PFSK-1 (cell line): ENCODE measurements around the gene PROM2.

ENCODE experiments used
- FOXP2 ChIP-seq: optimal IDR thresholded peaks from 2 replicates; pipeline ENCODE3; 2011; ENCODE audit warnings: borderline replicate concordance, control low read depth, inconsistent platforms; ENCODE audit not compliant: insufficient read depth; ENCODE audit errors: extremely low read length, extremely low read depth
- POLR2AphosphoS5 ChIP-seq: IDR thresholded peaks from 2 replicates; pipeline ENCODE4 v1.6.1; 2012; ENCODE audit warnings: low read depth, mild to moderate bottlenecking, control low read depth, low read length, moderate library complexity
- REST ChIP-seq, 2 experiments: IDR thresholded peaks; 2 replicates each; pipeline versions ENCODE4 v1.6.1 to v1.8.0; 2011 to 2012; ENCODE audit warnings: low read depth in 2 of 2, low read length in 2 of 2, control low read depth in 1 of 2, inconsistent platforms in 1 of 2, mild to moderate bottlenecking in 1 of 2, moderate library complexity in 1 of 2; ENCODE audit not compliant: insufficient read depth in 1 of 2
- SIN3A ChIP-seq: IDR thresholded peaks from 2 replicates; pipeline ENCODE4 v1.6.1; 2012; ENCODE audit warnings: mild to moderate bottlenecking, low read length, moderate library complexity, borderline replicate concordance; ENCODE audit not compliant: insufficient read depth
- TAF1 ChIP-seq: IDR thresholded peaks from 2 replicates; pipeline ENCODE4 v1.6.1; 2012; ENCODE audit warnings: low read length, control low read depth, borderline replicate concordance; ENCODE audit not compliant: insufficient read depth

Gene PROM2

GRCh38 chr2:95310651-95311050, 36.4 kb downstream of the PROM2 start:
- TF ChIP-seq REST (IDR thresholded peaks at IDR 0.05; ENCODE audit: insufficient read depth in 1 of 2, low read depth in 2 of 2, low read length in 2 of 2) (no peak), POLR2AphosphoS5 (no peak), TAF1 (no peak), SIN3A (no peak), FOXP2 (no peak)

GRCh38 chr2:95311815-95312542, 37.7 kb downstream of the PROM2 start:
- TF ChIP-seq SIN3A: no peak
- TF ChIP-seq POLR2AphosphoS5: no peak
- no peak for TF ChIP-seq FOXP2

- TF ChIP-seq REST (IDR thresholded peaks at IDR 0.05; ENCODE audit: insufficient read depth in 1 of 2, low read depth in 2 of 2, low read length in 2 of 2) (no peak), TAF1 (no peak), SIN3A (no peak), POLR2AphosphoS5 (no peak), FOXP2 (no peak)
These were observed 38.4 kb downstream of the PROM2 start for GRCh38 chr2:95312543-95313201.

GRCh38 chr2:95313296-95314131, 39.3 kb downstream of the PROM2 start:
- TF ChIP-seq REST (IDR thresholded peaks at IDR 0.05; ENCODE audit: insufficient read depth in 1 of 2, low read depth in 2 of 2, low read length in 2 of 2): no peak
- TF ChIP-seq SIN3A: no peak
- TF ChIP-seq TAF1: no peak
- no peak for TF ChIP-seq POLR2AphosphoS5
- no peak for TF ChIP-seq FOXP2

GRCh38 chr2:95314598-95314963, 40.3 kb downstream of the PROM2 start:
- TF ChIP-seq FOXP2: no peak
- TF ChIP-seq SIN3A: no peak
- TF ChIP-seq POLR2AphosphoS5: no peak
- TF ChIP-seq REST (IDR thresholded peaks at IDR 0.05; ENCODE audit: insufficient read depth in 1 of 2, low read depth in 2 of 2, low read length in 2 of 2): no peak
- no peak for TF ChIP-seq TAF1
